Central memory CD8-positive, alpha-beta T cell (primary cell): ENCODE results near the gene RTP3.

Source experiments
- ATAC-seq: fragments of 150-1000 bp; cut with Tn5 transposase; replicated peaks from 2 replicates; pipeline ENCODE4 v1.10.0; 2022; ENCODE audit warnings: mild to moderate bottlenecking, moderate FRiP score, moderate number of reproducible peaks; ENCODE audit not compliant: poor library complexity, severe bottlenecking; ENCODE audit errors: extremely low read depth
- DNase-seq, 2 donors: peaks; one replicate each; pipeline ENCODE4 v3.0.0; 2021; ENCODE audit warnings: low spot score in 2 of 2
- H3K27ac Mint-ChIP-seq: one replicate; pipeline ENCODE4 v1.8.0; 2022; ENCODE audit warnings: low read depth, mild to moderate bottlenecking, moderate library complexity, mixed read lengths
- H3K27me3 Mint-ChIP-seq: one replicate; pipeline ENCODE4 v1.8.0; 2022; ENCODE audit warnings: mixed read lengths
- H3K36me3 Mint-ChIP-seq: one replicate; pipeline ENCODE4 v1.8.0; 2022; ENCODE audit warnings: mild to moderate bottlenecking, moderate library complexity, mixed read lengths; ENCODE audit not compliant: insufficient read depth
- H3K4me1 Mint-ChIP-seq: one replicate; pipeline ENCODE4 v1.8.0; 2022; ENCODE audit warnings: mixed read lengths
- H3K4me3 Mint-ChIP-seq: one replicate; pipeline ENCODE4 v1.8.0; 2022; ENCODE audit warnings: mild to moderate bottlenecking, moderate library complexity, mixed read lengths
- H3K9me3 Mint-ChIP-seq: one replicate; pipeline ENCODE4 v1.8.0; 2022; ENCODE audit warnings: mixed read lengths

Gene RTP3

GRCh38 chr3:46500656-46501635 is 3.2 kb downstream of the RTP3 start:
- Mint-ChIP-seq H3K36me3 (no peaks in the 10 kb centered on the region), H3K4me3 (no peak overlapping the region), H3K27me3 (no peaks in the 10 kb centered on the region), H3K27ac (no peak overlapping the region), H3K4me1 (peaks cover 21% of the 10 kb centered on the region), H3K9me3 (no peaks in the 10 kb centered on the region)
- DNase-seq: no peak
- no peak for ATAC-seq

- Mint-ChIP-seq H3K4me1 (peaks cover 21% of the 10 kb centered on the region), H3K27me3 (no peaks in the 10 kb centered on the region), H3K27ac (no peak overlapping the region), H3K9me3 (no peaks in the 10 kb centered on the region), H3K4me3 (no peak overlapping the region), H3K36me3 (no peaks in the 10 kb centered on the region)
- DNase-seq (no peak), ATAC-seq (no peak)
Observed at GRCh38 chr3:46501702-46502101, 3.9 kb downstream of the RTP3 start.

- Mint-ChIP-seq H3K27ac (no peak overlapping the region), H3K27me3 (no peaks in the 10 kb centered on the region), H3K4me3 (no peak overlapping the region), H3K36me3 (peaks cover 2% of the 10 kb centered on the region), H3K4me1 (peaks cover 21% of the 10 kb centered on the region), H3K9me3 (no peaks in the 10 kb centered on the region)
- no peak for ATAC-seq
- DNase-seq: no peak
Observed at GRCh38 chr3:46503200-46503874, 5.6 kb downstream of the RTP3 start.

- peaks cover 2% of the 10 kb centered on the region for H3K36me3 Mint-ChIP-seq
Observed at GRCh38 chr3:46504789-46505188, 7.0 kb downstream of the RTP3 start.

GRCh38 chr3:46505953-46506352 is 8.2 kb downstream of the RTP3 start:
- Mint-ChIP-seq H3K9me3 (no peaks in the 10 kb centered on the region), H3K27me3 (peaks cover 3% of the 10 kb centered on the region), H3K4me3 (no peak overlapping the region), H3K27ac (peak overlapping the region; percentile 54), H3K36me3 (peaks cover 2% of the 10 kb centered on the region), H3K4me1 (peaks cover 12% of the 10 kb centered on the region)
- ATAC-seq (no peak), DNase-seq (no peak)

More at GRCh38 chr3:46504789-46505188, 7.0 kb downstream of the RTP3 start:
- H3K9me3 Mint-ChIP-seq: no peaks in the 10 kb centered on the region
- ATAC-seq (peak; percentile 43), DNase-seq (no peak)
- H3K4me1 Mint-ChIP-seq: peaks cover 12% of the 10 kb centered on the region
- H3K4me3 Mint-ChIP-seq: no peak overlapping the region
- H3K27ac Mint-ChIP-seq: no peak overlapping the region
- H3K27me3 Mint-ChIP-seq: no peaks in the 10 kb centered on the region

- DNase-seq (no peak), ATAC-seq (no peak)
- H3K4me3 Mint-ChIP-seq: no peak overlapping the region
- peaks cover 6% of the 10 kb centered on the region for H3K27me3 Mint-ChIP-seq
- peaks cover 2% of the 10 kb centered on the region for H3K36me3 Mint-ChIP-seq
- no peak overlapping the region for H3K27ac Mint-ChIP-seq
- no peaks in the 10 kb centered on the region for H3K9me3 Mint-ChIP-seq
- peaks cover 12% of the 10 kb centered on the region for H3K4me1 Mint-ChIP-seq
Observed at GRCh38 chr3:46506526-46506925, 8.8 kb downstream of the RTP3 start.

GRCh38 chr3:46508850-46509591 is 11.2 kb downstream of the RTP3 start:
- no peak overlapping the region for H3K27ac Mint-ChIP-seq
- no peak for ATAC-seq
- H3K4me1 Mint-ChIP-seq: peaks cover 8% of the 10 kb centered on the region
- peaks cover 6% of the 10 kb centered on the region for H3K27me3 Mint-ChIP-seq
- no peaks in the 10 kb centered on the region for H3K9me3 Mint-ChIP-seq
- H3K4me3 Mint-ChIP-seq: no peak overlapping the region
- peaks cover 2% of the 10 kb centered on the region for H3K36me3 Mint-ChIP-seq
- no peak for DNase-seq

GRCh38 chr3:46509661-46510187 is 11.9 kb downstream of the RTP3 start:
- Mint-ChIP-seq H3K4me3 (no peak overlapping the region), H3K4me1 (peaks cover 8% of the 10 kb centered on the region), H3K36me3 (peaks cover 2% of the 10 kb centered on the region), H3K9me3 (no peaks in the 10 kb centered on the region), H3K27ac (no peak overlapping the region), H3K27me3 (peaks cover 6% of the 10 kb centered on the region)
- no peak for DNase-seq
- no peak for ATAC-seq

- peaks cover 2% of the 10 kb centered on the region for H3K36me3 Mint-ChIP-seq
- H3K4me1 Mint-ChIP-seq: no peaks in the 10 kb centered on the region
- no peak for DNase-seq
- peaks cover 6% of the 10 kb centered on the region for H3K27me3 Mint-ChIP-seq
- no peak overlapping the region for H3K4me3 Mint-ChIP-seq
- no peak for ATAC-seq
- H3K9me3 Mint-ChIP-seq: no peaks in the 10 kb centered on the region
- H3K27ac Mint-ChIP-seq: no peak overlapping the region
Observed at GRCh38 chr3:46512191-46512749, 14.5 kb downstream of the RTP3 start.

GRCh38 chr3:46516521-46516920 is 18.7 kb downstream of the RTP3 start:
- H3K4me3 Mint-ChIP-seq: no peak overlapping the region
- ATAC-seq: no peak
- no peak overlapping the region for H3K27ac Mint-ChIP-seq
- no peaks in the 10 kb centered on the region for H3K27me3 Mint-ChIP-seq
- H3K36me3 Mint-ChIP-seq: no peaks in the 10 kb centered on the region
- no peaks in the 10 kb centered on the region for H3K4me1 Mint-ChIP-seq
- H3K9me3 Mint-ChIP-seq: no peaks in the 10 kb centered on the region
- DNase-seq: no peak

GRCh38 chr3:46517016-46517783 is 19.4 kb downstream of the RTP3 start:
- ATAC-seq: no peak

More at GRCh38 chr3:46517016-46517783, 19.4 kb downstream of the RTP3 start:
- Mint-ChIP-seq H3K27me3 (no peaks in the 10 kb centered on the region), H3K27ac (no peak overlapping the region), H3K36me3 (no peaks in the 10 kb centered on the region), H3K4me1 (no peaks in the 10 kb centered on the region), H3K4me3 (no peak overlapping the region), H3K9me3 (no peaks in the 10 kb centered on the region)
- DNase-seq: no peak
